HCT116 (cell line): ENCODE measurements around the gene CPSF2.

Experiments used
- CTCF ChIP-seq, 3 experiments: fragments of 200-600 bp in 1 of 3; sonication (generic) in 1 of 3; IDR thresholded peaks in 2 of 3; conservative IDR thresholded peaks in 1 of 3; 2 replicates each; pipeline ENCODE4 v1.5.1; 2012 to 2017; ENCODE audit warnings: low read depth in 2 of 3, low read length in 2 of 3, antibody characterized with exemption in 1 of 3, borderline replicate concordance in 1 of 3, control low read depth in 1 of 3, mild to moderate bottlenecking in 1 of 3, mixed read lengths in 1 of 3, mixed run types in 1 of 3, moderate library complexity in 1 of 3; ENCODE audit not compliant: insufficient read depth in 1 of 3
- EGR1 ChIP-seq: IDR thresholded peaks from 2 replicates; pipeline ENCODE4 v1.6.1; 2012; ENCODE audit warnings: low read depth
- EZH2phosphoT487 ChIP-seq: fragments of 200-600 bp; IDR thresholded peaks from 2 replicates; pipeline ENCODE4 v1.6.1; 2018; ENCODE audit warnings: antibody characterized with exemption, borderline replicate concordance
- POLR2AphosphoS5 ChIP-seq: IDR thresholded peaks from 2 replicates; pipeline ENCODE4 v1.6.1; 2011; ENCODE audit warnings: mild to moderate bottlenecking, low read depth, low read length, moderate library complexity
- SP1 ChIP-seq: IDR thresholded peaks from 2 replicates; pipeline ENCODE4 v1.6.1; 2012; ENCODE audit warnings: low read depth
- TF ChIP-seq, protein P1 (sequence below): IDR thresholded peaks from 2 replicates; pipeline ENCODE4 v1.6.1; 2012

GRCh38 chr14:92105073-92105892, 16.5 kb upstream of the CPSF2 start:
- TF ChIP-seq POLR2AphosphoS5 = no peak
- no peak for TF ChIP-seq EGR1
- TF ChIP-seq CTCF (IDR thresholded peaks at IDR 0.05 in 2 of 3, conservative IDR thresholded peaks at IDR 0.05 in 1 of 3; ENCODE audit: borderline replicate concordance in 1 of 3, insufficient read depth in 1 of 3, low read depth in 2 of 3, low read length in 2 of 3) = no peak
- TF ChIP-seq SP1 = no peak
- TF ChIP-seq, protein P1, sequence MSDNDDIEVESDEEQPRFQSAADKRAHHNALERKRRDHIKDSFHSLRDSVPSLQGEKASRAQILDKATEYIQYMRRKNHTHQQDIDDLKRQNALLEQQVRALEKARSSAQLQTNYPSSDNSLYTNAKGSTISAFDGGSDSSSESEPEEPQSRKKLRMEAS = no peak
- TF ChIP-seq EZH2phosphoT487 = no peak
